Retinal pigment epithelial cell (primary cell): ENCODE results near the gene OR2M2.

Experiments used
- DNase-seq: peaks from one replicate; pipeline ENCODE4 v3.0.0-alpha.2; 2010; ENCODE audit warnings: low read depth
- H3K4me3 ChIP-seq: 2 replicates; pipeline ENCODE4 v1.5.1; 2011; ENCODE audit warnings: mild to moderate bottlenecking, low read length, control low read depth, moderate library complexity
- CTCF ChIP-seq: conservative IDR thresholded peaks from 2 replicates; pipeline ENCODE4 v1.5.1; 2011; ENCODE audit warnings: low read depth, low read length, control low read depth, inconsistent platforms

The OR2M2 gene

GRCh38 chr1:248189026-248189425 lies 14.4 kb downstream of the OR2M2 start:
- H3K4me3 ChIP-seq, result no peak overlapping the region
- no peak for DNase-seq
- no peak for TF ChIP-seq CTCF

GRCh38 chr1:248194117-248194516 lies 19.5 kb downstream of the OR2M2 start:
- no peak for TF ChIP-seq CTCF
- H3K4me3 ChIP-seq, result no peak overlapping the region
- no peak for DNase-seq

GRCh38 chr1:248196965-248197364 lies 22.3 kb downstream of the OR2M2 start, which contains the start of gene OR2M3:
Gene OR2M3, plus strand, starts transcription at chr1:248197265. Its CDS starts 5,803 bp downstream, at chr1:248203068.
- no peak for TF ChIP-seq CTCF
- no peak within 1 kb of the TSS for H3K4me3 ChIP-seq

GRCh38 chr1:248215880-248216279 lies 41.3 kb downstream of the OR2M2 start:
- no peak for DNase-seq
- no peak for TF ChIP-seq CTCF
- no peak overlapping the region for H3K4me3 ChIP-seq

More at GRCh38 chr1:248196965-248197364, 22.3 kb downstream of the OR2M2 start, which contains the start of gene OR2M3:
- no peak for DNase-seq

GRCh38 chr1:248225537-248225936 lies 50.9 kb downstream of the OR2M2 start:
- no peak for DNase-seq
- H3K4me3 ChIP-seq, result no peak overlapping the region
- no peak for TF ChIP-seq CTCF

- H3K4me3 ChIP-seq, result no peak overlapping the region
- no peak for TF ChIP-seq CTCF
- no peak for DNase-seq
Observed at GRCh38 chr1:248229360-248229908, 54.8 kb downstream of the OR2M2 start.
